Ecto neural progenitor cell (in vitro differentiated cells): ENCODE measurements around the gene CAP1.
A peak's percentile ranks its signal among the peaks of the same experiment; 100 is the strongest.

ENCODE experiments used
- DNase-seq: peaks from one replicate; pipeline ENCODE4 v3.0.0-alpha.2; 2018; ENCODE audit warnings: low spot score

Gene CAP1

DNA sequence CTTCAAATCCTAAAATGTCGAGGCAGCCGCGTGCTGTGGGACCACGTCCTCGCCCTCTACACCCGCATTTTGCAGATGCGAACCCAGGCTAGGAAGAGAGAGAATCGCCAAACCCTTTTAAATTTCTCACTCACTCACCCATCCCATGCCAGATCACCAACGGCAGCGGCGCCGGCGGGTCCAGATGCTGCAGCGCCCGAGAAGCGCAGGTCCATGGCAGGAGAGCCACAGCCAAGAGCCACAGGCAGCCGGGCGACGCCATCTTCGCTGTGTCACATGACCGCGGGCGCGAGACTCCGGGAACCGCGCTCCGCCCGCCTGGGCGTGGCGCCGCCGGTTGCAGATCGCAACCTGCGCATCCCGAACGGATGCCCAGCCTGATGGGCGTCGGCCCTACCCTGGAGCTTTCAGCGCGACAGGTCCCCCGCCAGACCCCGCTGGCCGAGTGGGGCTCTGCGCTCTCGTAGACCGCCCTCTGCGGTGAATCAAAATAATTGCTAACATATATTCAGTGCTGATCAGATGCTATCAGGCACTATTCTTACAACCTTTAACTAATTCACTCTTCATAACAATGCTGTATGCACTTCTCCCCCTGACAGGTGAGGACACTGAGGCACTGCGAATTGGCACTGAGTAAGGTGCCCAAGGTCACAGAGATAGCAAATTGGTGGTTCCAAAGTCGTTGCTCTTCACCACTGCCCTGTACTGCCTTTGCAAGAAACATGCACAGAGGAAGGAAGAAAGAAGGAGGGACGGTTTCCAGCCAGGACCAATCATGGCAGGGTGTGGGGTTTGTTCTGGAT lies 56.7 kb downstream of the CAP1 start, which contains the start of gene PPT1:
PPT1 (minus strand) TSS at position 276 of the 806 bp plus-strand sequence; CDS start at position 262, 14 bp downstream.
- peak; percentile 90 for DNase-seq

DNA sequence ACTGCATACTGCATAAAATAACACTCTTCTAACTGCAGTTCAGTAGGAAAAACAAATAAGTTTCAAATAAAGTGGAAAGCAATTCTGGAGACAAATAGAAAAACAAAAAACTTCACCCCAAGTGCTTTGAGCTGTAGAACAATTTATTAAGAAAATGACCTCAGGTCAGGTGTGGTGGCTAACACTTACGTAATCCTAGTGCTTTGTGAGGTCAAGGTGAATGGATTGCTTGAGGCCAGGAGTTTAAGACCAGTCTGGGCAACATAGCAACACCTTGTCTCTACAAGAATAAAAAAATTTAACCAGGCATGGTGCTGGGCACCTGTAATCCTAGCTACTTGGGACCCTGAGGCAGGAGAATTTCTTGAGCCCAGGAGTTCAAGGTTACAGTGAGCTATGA lies 61.5 kb downstream of the CAP1 start:
- no peak for DNase-seq

DNA sequence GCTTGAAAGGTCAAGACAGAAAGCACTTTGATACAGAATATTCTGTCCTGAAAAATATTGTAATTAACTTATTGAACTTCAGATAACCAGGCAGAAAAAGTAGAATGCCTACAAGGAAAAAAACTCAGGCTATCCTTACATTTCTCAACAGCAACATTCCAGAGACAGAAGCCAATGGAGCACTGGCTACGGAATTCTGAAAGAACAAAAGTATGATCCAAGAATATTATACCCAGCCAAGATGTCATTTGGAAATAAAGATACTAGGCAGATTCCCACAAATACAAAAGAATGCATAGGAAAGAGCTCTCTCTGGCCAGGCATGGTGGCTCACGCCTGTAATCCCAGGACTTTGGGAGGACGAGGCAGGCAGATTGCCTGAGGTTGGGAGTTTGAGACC lies 62.4 kb downstream of the CAP1 start:
- no peak for DNase-seq

DNA sequence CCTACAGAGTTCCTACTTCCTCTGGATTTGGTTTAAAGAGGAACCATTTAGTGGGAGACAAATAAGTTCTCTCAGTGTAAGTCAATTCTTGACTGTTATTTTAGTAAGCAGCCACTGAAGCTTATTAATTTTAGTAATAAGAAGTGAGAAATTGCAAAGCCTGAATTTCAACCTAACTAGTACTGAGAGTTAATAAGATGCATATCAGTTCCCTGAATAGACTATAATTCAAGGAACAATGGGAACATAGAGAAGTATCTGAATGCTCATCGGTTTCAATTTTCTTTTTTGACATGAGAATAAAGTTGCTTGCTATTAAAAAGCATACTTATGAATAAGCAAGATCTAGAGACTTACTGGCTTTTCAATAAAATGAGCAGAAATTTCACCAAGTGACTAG lies 64.5 kb downstream of the CAP1 start:
- no peak for DNase-seq

DNA sequence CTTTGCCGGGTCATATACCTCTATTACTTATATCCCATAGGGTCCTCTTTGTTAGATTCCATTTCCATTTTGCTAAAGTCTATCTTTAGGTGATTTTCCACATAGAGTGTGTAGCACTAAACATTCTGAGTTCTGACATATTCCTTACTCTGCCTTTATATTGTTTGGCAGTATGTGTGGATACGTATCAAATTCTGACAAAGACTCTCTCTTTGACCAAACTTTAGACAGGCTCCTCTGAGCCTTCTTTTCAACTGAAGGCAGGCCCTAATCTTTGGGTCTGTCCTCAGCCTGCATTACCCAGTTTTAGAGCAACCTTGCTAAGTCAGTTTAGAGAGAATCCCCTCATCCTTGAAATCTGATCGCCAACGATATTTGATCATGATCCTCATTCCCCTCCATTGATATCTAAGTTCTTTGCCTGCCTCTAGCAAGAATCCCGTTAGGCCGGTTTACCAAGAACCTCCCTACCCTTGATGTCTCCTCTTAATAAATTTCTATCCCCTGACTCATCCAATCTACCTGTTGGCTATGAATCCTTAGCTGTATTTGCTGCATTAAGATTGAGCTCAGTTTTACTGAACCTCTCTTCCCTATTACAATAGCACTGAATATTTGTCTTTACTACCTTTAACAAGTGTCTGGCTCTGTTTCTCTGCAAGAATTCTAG lies 66.9 kb downstream of the CAP1 start:
- no peak for DNase-seq

DNA sequence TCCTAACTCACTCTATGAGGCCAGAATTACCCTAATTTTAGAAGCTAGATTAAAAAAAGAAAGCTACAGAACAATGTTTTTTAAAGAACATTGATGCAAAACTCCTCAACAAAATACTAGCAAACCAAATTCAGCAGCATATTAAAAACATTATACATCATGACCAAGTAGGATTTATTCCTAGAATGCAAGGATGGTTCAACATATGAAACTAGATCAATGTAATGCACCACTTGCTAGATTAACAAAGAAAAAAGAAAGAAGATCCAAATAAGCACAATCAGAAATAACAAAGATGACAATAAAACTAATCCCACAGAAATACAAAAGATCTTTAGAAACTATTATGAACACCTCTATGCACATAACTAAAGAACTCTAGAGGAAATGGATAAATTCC lies 69.9 kb downstream of the CAP1 start:
- DNase-seq = no peak

DNA sequence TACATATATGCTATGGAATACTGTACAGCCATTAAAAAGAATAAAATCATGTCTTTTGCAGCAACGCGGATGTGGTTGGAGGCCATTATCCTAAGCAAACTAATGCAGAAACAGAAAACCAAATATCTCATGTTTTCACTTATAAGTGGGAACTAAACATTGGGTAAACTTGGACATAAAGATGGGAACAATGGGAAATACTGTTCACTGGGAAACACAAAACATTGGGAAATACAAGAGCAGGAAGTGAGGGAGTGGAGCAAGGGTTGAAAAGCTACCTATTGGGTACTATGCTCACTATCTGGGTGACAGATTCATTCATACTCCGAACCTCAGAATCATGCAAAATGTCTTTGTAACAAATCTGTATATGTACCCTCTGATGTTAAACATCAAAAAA lies 73.9 kb downstream of the CAP1 start:
- DNase-seq = no peak

DNA sequence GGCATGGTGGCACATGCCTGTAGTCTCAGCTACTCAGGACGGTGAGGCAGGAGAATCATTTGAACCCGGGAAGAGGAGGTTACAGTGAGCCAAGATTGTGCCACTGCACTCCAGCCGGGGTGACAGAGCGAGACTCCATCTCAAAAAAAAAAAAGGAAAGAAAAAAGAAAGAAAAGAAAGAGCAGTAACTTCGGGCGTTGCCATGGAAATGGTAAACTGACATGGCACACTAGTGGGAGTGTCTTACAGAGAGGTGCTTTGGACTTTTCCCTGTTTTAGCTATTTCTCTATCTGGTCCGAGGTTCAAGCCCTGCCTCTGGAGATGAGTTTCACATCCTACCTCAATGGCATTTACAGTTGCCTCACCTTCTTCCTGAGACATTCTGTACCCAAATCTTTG lies 79.6 kb downstream of the CAP1 start:
- no peak for DNase-seq
